ENCODE data around the gene DAB1.

DAB1 gene

GRCh38 chr1:57307392-57308170, 116.3 kb downstream of the DAB1 start:
- TF ChIP-seq, protein P1, sequence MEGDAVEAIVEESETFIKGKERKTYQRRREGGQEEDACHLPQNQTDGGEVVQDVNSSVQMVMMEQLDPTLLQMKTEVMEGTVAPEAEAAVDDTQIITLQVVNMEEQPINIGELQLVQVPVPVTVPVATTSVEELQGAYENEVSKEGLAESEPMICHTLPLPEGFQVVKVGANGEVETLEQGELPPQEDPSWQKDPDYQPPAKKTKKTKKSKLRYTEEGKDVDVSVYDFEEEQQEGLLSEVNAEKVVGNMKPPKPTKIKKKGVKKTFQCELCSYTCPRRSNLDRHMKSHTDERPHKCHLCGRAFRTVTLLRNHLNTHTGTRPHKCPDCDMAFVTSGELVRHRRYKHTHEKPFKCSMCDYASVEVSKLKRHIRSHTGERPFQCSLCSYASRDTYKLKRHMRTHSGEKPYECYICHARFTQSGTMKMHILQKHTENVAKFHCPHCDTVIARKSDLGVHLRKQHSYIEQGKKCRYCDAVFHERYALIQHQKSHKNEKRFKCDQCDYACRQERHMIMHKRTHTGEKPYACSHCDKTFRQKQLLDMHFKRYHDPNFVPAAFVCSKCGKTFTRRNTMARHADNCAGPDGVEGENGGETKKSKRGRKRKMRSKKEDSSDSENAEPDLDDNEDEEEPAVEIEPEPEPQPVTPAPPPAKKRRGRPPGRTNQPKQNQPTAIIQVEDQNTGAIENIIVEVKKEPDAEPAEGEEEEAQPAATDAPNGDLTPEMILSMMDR (IDR thresholded peaks at IDR 0.05; ENCODE audit: insufficient read depth, low read length, poor library complexity, severe bottlenecking), result no peak
- Histone ChIP-seq H3K36me3 (ENCODE audit: control insufficient read depth, insufficient read depth, low read length) (no peaks in the 10 kb centered on the region), H3K4me3 (replicated peaks; ENCODE audit: low read depth, low read length) (no peak overlapping the region), H3K27me3 (replicated peaks; ENCODE audit: control insufficient read depth, insufficient read depth, low read length) (no peaks in the 10 kb centered on the region; the same call in 1 of the 2 replicates)
- DNase-seq (ENCODE audit: extremely low read depth, insufficient read length), result peak; percentile 14

DNA sequence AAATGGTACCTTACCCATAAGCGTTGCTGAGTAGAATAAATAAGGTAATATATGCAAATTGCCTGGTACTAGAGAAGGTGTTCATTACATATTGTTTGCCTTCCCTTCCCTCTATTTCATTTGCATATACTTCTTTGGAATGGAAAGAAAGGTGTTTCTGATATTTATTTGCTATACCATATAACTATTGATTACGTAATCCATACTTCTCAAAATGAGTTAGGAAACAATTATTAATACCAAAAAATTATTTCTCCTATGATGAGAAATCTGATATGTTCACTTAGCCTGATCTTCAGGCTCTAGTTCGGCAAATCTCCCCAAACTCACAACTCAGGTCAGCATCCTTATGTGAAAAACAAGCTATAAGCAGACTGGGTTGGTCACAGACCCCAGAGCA, 119.3 kb downstream of the DAB1 start:
- DNase-seq (ENCODE audit: extremely low read depth, insufficient read length), result no peak
- TF ChIP-seq, protein P1 (IDR thresholded peaks at IDR 0.05; ENCODE audit: insufficient read depth, low read length, poor library complexity, severe bottlenecking), result no peak
- H3K4me3 ChIP-seq (replicated peaks; ENCODE audit: low read depth, low read length), result no peak overlapping the region
- no peaks in the 10 kb centered on the region for H3K36me3 ChIP-seq (ENCODE audit: control insufficient read depth, insufficient read depth, low read length)
- no peaks in the 10 kb centered on the region for H3K27me3 ChIP-seq (replicated peaks; ENCODE audit: control insufficient read depth, insufficient read depth, low read length)

DNA sequence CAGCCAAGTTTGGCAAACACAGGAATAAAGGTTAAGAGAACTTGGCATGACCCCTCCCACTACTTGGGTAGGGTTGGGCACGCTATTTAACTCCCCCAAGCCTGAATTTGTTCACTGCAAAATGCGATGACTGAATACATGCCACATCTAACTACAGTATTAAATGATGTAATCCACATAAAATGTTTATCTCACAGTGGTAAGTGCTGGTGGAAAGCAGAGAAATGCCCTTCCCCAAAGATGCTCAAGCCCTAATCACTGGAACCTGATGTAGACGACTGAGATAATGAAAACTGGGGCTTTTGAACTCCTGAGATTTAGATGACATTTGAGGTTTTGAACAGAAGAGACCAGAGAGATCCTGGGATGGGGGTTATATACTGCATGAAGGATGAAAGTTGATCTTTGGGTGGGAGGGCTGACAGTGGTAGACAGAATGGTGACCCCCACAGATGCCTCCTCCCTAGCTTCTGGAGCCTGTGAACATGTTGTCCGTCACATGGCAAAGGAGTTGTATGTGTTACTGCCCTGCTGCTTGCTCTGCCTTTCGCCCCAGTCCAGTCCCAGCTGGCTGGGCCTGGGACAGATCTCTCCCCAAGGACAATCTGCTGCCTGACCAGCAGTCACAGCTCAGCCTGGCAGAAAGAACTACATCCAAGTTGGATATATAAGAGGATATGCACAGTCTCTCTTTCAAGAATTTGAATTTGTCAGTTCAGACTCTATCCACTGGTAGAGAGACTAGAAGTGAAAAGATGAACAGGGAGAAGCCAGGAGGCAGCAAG, 120.9 kb downstream of the DAB1 start:
- H3K27me3 ChIP-seq (replicated peaks; ENCODE audit: control insufficient read depth, insufficient read depth, low read length), result no peaks in the 10 kb centered on the region

GRCh38 chr1:57300186-57300585, 123.7 kb downstream of the DAB1 start:
- no peaks in the 10 kb centered on the region for H3K27me3 ChIP-seq (replicated peaks; ENCODE audit: control insufficient read depth, insufficient read depth, low read length)
- no peak overlapping the region for H3K4me3 ChIP-seq (replicated peaks; ENCODE audit: low read depth, low read length)
- TF ChIP-seq, protein P1 (IDR thresholded peaks at IDR 0.05; ENCODE audit: insufficient read depth, low read length, poor library complexity, severe bottlenecking), result no peak
- no peak for DNase-seq (ENCODE audit: extremely low read depth, insufficient read length)
- H3K36me3 ChIP-seq (ENCODE audit: control insufficient read depth, insufficient read depth, low read length), result no peaks in the 10 kb centered on the region

More for the DNA sequence above, 120.9 kb downstream of the DAB1 start:
- no peak overlapping the region for H3K4me3 ChIP-seq (replicated peaks; ENCODE audit: low read depth, low read length)
- no peak for DNase-seq (ENCODE audit: extremely low read depth, insufficient read length)
- TF ChIP-seq, protein P1 (IDR thresholded peaks at IDR 0.05; ENCODE audit: insufficient read depth, low read length, poor library complexity, severe bottlenecking), result no peak
- no peaks in the 10 kb centered on the region for H3K36me3 ChIP-seq (ENCODE audit: control insufficient read depth, insufficient read depth, low read length)

GRCh38 chr1:57296726-57297250, 127.1 kb downstream of the DAB1 start:
- DNase-seq (ENCODE audit: extremely low read depth, insufficient read length), result no peak
- no peaks in the 10 kb centered on the region for H3K36me3 ChIP-seq (ENCODE audit: control insufficient read depth, insufficient read depth, low read length)
- H3K27me3 ChIP-seq (replicated peaks; ENCODE audit: control insufficient read depth, insufficient read depth, low read length), result no peaks in the 10 kb centered on the region
- H3K4me3 ChIP-seq (replicated peaks; ENCODE audit: low read depth, low read length), result no peak overlapping the region
- TF ChIP-seq, protein P1 (IDR thresholded peaks at IDR 0.05; ENCODE audit: insufficient read depth, low read length, poor library complexity, severe bottlenecking), result no peak

All from GM06990 (cell line).